Spleen (tissue), 13 donors: ENCODE data around the gene LAMA4. TPM values are rescaled to one million over a fixed set of nuclear protein-coding genes. Genes with fewer than 3 reads are reported as not detected.

Experiments used
- DNase-seq: peaks from one replicate; pipeline ENCODE4 v3.0.0-alpha.2; 2020
- H3K27ac ChIP-seq, 8 donors: fragments of 200-600 bp; sonication (generic) in 7 of 8; 1 replicate in 4 of 8; 2 replicates in 4 of 8; pipeline versions ENCODE4 v1.5.0 to v1.8.0; 2016 to 2021; ENCODE audit warnings: inconsistent platforms in 4 of 8, mild to moderate bottlenecking in 4 of 8, moderate library complexity in 1 of 8
- H3K27me3 ChIP-seq, 7 donors: fragments of 200-600 bp; sonication (generic) in 6 of 7; replicated peaks in 1 of 7; 1 replicate in 4 of 7; 2 replicates in 3 of 7; pipeline versions ENCODE4 v1.5.0 to v1.8.0; 2016 to 2021; ENCODE audit warnings: inconsistent platforms in 3 of 7, mild to moderate bottlenecking in 1 of 7
- H3K36me3 ChIP-seq, 6 donors: fragments of 200-600 bp; sonication (generic) in 5 of 6; 1 replicate in 4 of 6; 2 replicates in 2 of 6; pipeline versions ENCODE4 v1.5.0 to v1.8.0; 2016 to 2021; ENCODE audit warnings: inconsistent platforms in 2 of 6
- H3K4me1 ChIP-seq, 6 donors: fragments of 200-600 bp; sonication (generic) in 5 of 6; 1 replicate in 3 of 6; 2 replicates in 3 of 6; pipeline versions ENCODE4 v1.5.0 to v1.8.0; 2016 to 2021; ENCODE audit warnings: inconsistent platforms in 3 of 6
- H3K4me3 ChIP-seq, 8 donors: fragments of 200-600 bp; sonication (generic) in 7 of 8; 1 replicate in 4 of 8; 2 replicates in 4 of 8; pipeline versions ENCODE4 v1.5.0 to v1.8.0; 2016 to 2021; ENCODE audit warnings: inconsistent platforms in 4 of 8, mild to moderate bottlenecking in 4 of 8, moderate library complexity in 2 of 8
- H3K9me3 ChIP-seq, 8 donors: fragments of 200-600 bp; sonication (generic) in 7 of 8; 1 replicate in 4 of 8; 2 replicates in 4 of 8; pipeline versions ENCODE4 v1.5.0 to v1.8.0; 2016 to 2021; ENCODE audit warnings: inconsistent platforms in 4 of 8
- CTCF ChIP-seq, 11 experiments: fragments of 200-600 bp in 7 of 11; fragments of 450-650 bp in 4 of 11; sonication (generic) in 4 of 11; IDR thresholded peaks in 8 of 11; conservative IDR thresholded peaks in 3 of 11; 1 replicate in 7 of 11; 2 replicates in 4 of 11; pipeline versions ENCODE4 v1.4.0 to v1.8.0; 2016 to 2021; ENCODE audit warnings: antibody characterized with exemption in 11 of 11, inconsistent platforms in 4 of 11, mild to moderate bottlenecking in 1 of 11
- POLR2A ChIP-seq, 3 donors: fragments of 450-650 bp; IDR thresholded peaks; one replicate each; pipeline ENCODE4 v1.5.1; 2017; ENCODE audit warnings: antibody characterized with exemption in 3 of 3, mild to moderate bottlenecking in 1 of 3
- POLR2AphosphoS5 ChIP-seq, 3 donors: sonication (generic); formaldehyde crosslinking; IDR thresholded peaks; one replicate each; pipeline ENCODE4 v1.5.1; 2017; ENCODE audit warnings: antibody characterized with exemption in 3 of 3
- WGBS, 5 donors: extraction: QIAGEN DNeasy Blood & Tissue Kit in 3 of 5; methylation state at CpG; one replicate each; pipeline versions ENCODE4 v1.1.5 to v1.1.7; 2013 to 2018; 5-methylcytosine and 5-hydroxymethylcytosine counted together
- intact Hi-C: fragments of 100-400 bp; cut with DNase I; formaldehyde crosslinking; loops from one replicate; pipeline ENCODE4 v1.15.0; 2023; ENCODE audit warnings: low total_unique reads
- long read RNA-seq, 2 donors: transcript quantifications; one replicate each; lab custom pipeline, GENCODE V29; 2026
- polyA plus RNA-seq, 3 donors: library from polyadenylated mRNA; stranded (reverse); fragments of 200-250 nt; gene quantifications; one replicate each; pipeline ENCODE4 v1.2.1, GENCODE V29; 2013
- total RNA-seq, 7 donors: library from RNA; depleted of rRNA in 3 of 7; stranded (reverse); fragments of >200 nt in 3 of 7; fragmentation: NEBNext Ultra II Directional in 4 of 7; extraction: Animal tissue kit (Norgen Biotek cat#: 25700) in 4 of 7; gene quantifications; one replicate each; pipeline versions ENCODE4 v1.1.0 to v1.2.1, GENCODE V29; 2016 to 2021
- donor health status: healthy with polysubstance abuse.
- donor health status: DM: no; HTN: no; CAD: no; lungs with moderate emphysema.
- donor health status: DM: no; HTN: no; CAD: no.
- donor health status: Bipolar disorder and iron deficiency.
- donor health status: healthy.
- donor health status: DM: no; HTN: no; CAD: no.
- donor health status: DM: yes; HTN: yes; CAD: no.

The LAMA4 gene
- total RNA-seq (1 to 10 TPM; 1.0 to 3.7 (median 3.0) TPM), polyA plus RNA-seq (1 to 10 TPM in 2 of 3 donors, under 1 TPM in 1; 0.76 to 2.5 (median 2.4) TPM)
- long read RNA-seq, donor 1, partial matches to known transcripts: 0 of 1 reads
- long read RNA-seq, donor 1, other reads (novel, unspliced or antisense): 0 of 1 reads
- long read RNA-seq, donor 2, full-length matches to known transcripts: 4 of 4 reads
- long read RNA-seq, donor 2, partial matches to known transcripts: 0 of 4 reads
- long read RNA-seq, donor 2, other reads (novel, unspliced or antisense): 0 of 4 reads

GRCh38 chr6:112253841-112254816 lies at the start of gene LAMA4:
LAMA4 (minus strand) TSS chr6:112254567; CDS start chr6:112254150, 417 bp downstream.
- Histone ChIP-seq H3K36me3 (no peaks in the 10 kb centered on the region), H3K4me3 (peak within 1 kb of the TSS; percentile 13 to 65 (median 35)), H3K27me3 (peaks cover 0 to 90% (median 45%) of the 10 kb centered on the region in 7 donors), H3K4me1 (peaks cover 0 to 21% (median 13%) of the 10 kb centered on the region in 6 donors), H3K9me3 (no peaks in the 10 kb centered on the region), H3K27ac (no peak within 1 kb of the TSS)
- 7 to 11% (median 8%) methylated on average over 44 to 52 of the region's 52 CpGs for WGBS, 5 donors
- no peak for TF ChIP-seq CTCF (IDR thresholded peaks at IDR 0.05 in 8 of 11, conservative IDR thresholded peaks at IDR 0.05 in 3 of 11)
- TF ChIP-seq POLR2AphosphoS5 (IDR thresholded peaks at IDR 0.05): peak in 2 of 3 donors; percentile 12 to 42
- intact Hi-C loops: no loop called here
- peak; percentile 77 for DNase-seq

- WGBS, 5 donors: 68 to 80% (median 73%) methylated on average over 3 of the region's 3 CpGs
- no peak for TF ChIP-seq POLR2A (IDR thresholded peaks at IDR 0.05)
- no peak for TF ChIP-seq POLR2AphosphoS5 (IDR thresholded peaks at IDR 0.05)
- no peak for TF ChIP-seq CTCF (IDR thresholded peaks at IDR 0.05 in 8 of 11, conservative IDR thresholded peaks at IDR 0.05 in 3 of 11)
- peaks cover 0 to 55% (median 19%) of the 10 kb centered on the region in 7 donors for H3K27me3 ChIP-seq
- intact Hi-C loops: no loop called here
- no peak overlapping the region for H3K4me3 ChIP-seq
- no peaks in the 10 kb centered on the region for H3K9me3 ChIP-seq
- H3K4me1 ChIP-seq: peaks cover 0 to 3% (median under 1%) of the 10 kb centered on the region in 6 donors
- no peak for DNase-seq
- no peaks in the 10 kb centered on the region for H3K36me3 ChIP-seq
- no peak overlapping the region for H3K27ac ChIP-seq
These were observed 47.9 kb upstream of the LAMA4 start for GRCh38 chr6:112302142-112302705.

- Histone ChIP-seq H3K4me1 (no peaks in the 10 kb centered on the region), H3K36me3 (no peaks in the 10 kb centered on the region), H3K27ac (no peak overlapping the region), H3K4me3 (no peak overlapping the region), H3K9me3 (no peaks in the 10 kb centered on the region), H3K27me3 (peaks cover 0 to 54% (median 8%) of the 10 kb centered on the region in 7 donors)
- intact Hi-C loops: no loop called here
- DNase-seq: no peak
- no peak for TF ChIP-seq CTCF (IDR thresholded peaks at IDR 0.05 in 8 of 11, conservative IDR thresholded peaks at IDR 0.05 in 3 of 11)
- no peak for TF ChIP-seq POLR2AphosphoS5 (IDR thresholded peaks at IDR 0.05)
- no peak for TF ChIP-seq POLR2A (IDR thresholded peaks at IDR 0.05)
These were observed 46.5 kb upstream of the LAMA4 start for GRCh38 chr6:112300896-112301295.
